ENCODE data around the gene PLEKHG4.

DNA sequence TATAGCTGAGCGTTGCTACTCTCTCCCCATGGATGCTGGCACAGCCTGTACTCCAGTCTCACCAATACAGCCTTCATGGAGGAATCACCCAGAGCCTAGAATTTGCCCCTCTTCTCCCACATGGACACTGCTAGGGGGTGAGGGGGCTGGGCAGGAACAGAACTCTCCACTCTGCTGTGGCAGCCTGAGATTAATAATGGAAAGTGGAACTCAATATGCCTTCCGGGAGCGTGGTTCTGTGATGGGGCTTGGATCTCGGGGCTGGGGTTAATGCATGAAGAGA lies 29.3 kb upstream of the PLEKHG4 start:
- TF ChIP-seq CTCF (IDR thresholded peaks at IDR 0.05) (no peak), TEAD4 (IDR thresholded peaks at IDR 0.05; ENCODE audit: borderline replicate concordance, insufficient read depth) (no peak), POLR2AphosphoS5 (IDR thresholded peaks at IDR 0.05; ENCODE audit: low read depth, low read length) (no peak)

All from SK-N-SH (cell line).